Fibroblast of peridontal ligament (primary cell): ENCODE data around the gene CSF2.

Experiments used
- DNase-seq: peaks from one replicate; pipeline ENCODE4 v3.0.0-alpha.2; 2010; ENCODE audit errors: extremely low read depth

CSF2 gene

GRCh38 chr5:132067941-132068808 lies 5.4 kb upstream of the CSF2 start:
- no peak for DNase-seq

- DNase-seq = no peak
These were observed 4.0 kb upstream of the CSF2 start for GRCh38 chr5:132069561-132069960.

GRCh38 chr5:132069994-132070393 lies 3.6 kb upstream of the CSF2 start:
- no peak for DNase-seq

GRCh38 chr5:132070460-132071337 lies 2.9 kb upstream of the CSF2 start:
- DNase-seq = peak; percentile 68

GRCh38 chr5:132071338-132071707 lies 2.3 kb upstream of the CSF2 start:
- DNase-seq = no peak

GRCh38 chr5:132072070-132072469 lies 1.5 kb upstream of the CSF2 start:
- DNase-seq = no peak

- DNase-seq = no peak
These were observed 1.1 kb upstream of the CSF2 start for GRCh38 chr5:132072528-132072927.

- no peak for DNase-seq
These were observed 642 bp downstream of the CSF2 start for GRCh38 chr5:132074091-132074771.

- DNase-seq = no peak
These were observed 1.5 kb downstream of the CSF2 start for GRCh38 chr5:132074772-132075718.

- no peak for DNase-seq
These were observed 2.1 kb downstream of the CSF2 start for GRCh38 chr5:132075719-132076077.

GRCh38 chr5:132076202-132076830 lies 2.7 kb downstream of the CSF2 start:
- no peak for DNase-seq

GRCh38 chr5:132076983-132077382 lies 3.4 kb downstream of the CSF2 start:
- DNase-seq = no peak

- DNase-seq = no peak
These were observed 5.5 kb downstream of the CSF2 start for GRCh38 chr5:132079081-132079480.

GRCh38 chr5:132079619-132080018 lies 6.0 kb downstream of the CSF2 start:
- no peak for DNase-seq

GRCh38 chr5:132080595-132080994 lies 7.0 kb downstream of the CSF2 start:
- no peak for DNase-seq

- DNase-seq = no peak
These were observed 7.9 kb downstream of the CSF2 start for GRCh38 chr5:132081458-132081857.

GRCh38 chr5:132082329-132083023 lies 8.9 kb downstream of the CSF2 start:
- DNase-seq = no peak

GRCh38 chr5:132083071-132083678 lies 9.6 kb downstream of the CSF2 start:
- DNase-seq = no peak

- DNase-seq = no peak
These were observed 12.1 kb downstream of the CSF2 start for GRCh38 chr5:132085686-132086085.
